Subcutaneous adipose tissue (tissue), 4 donors: ENCODE results near the gene TCF3. TPM values are rescaled to one million over a fixed set of nuclear protein-coding genes. Genes with fewer than 3 reads are reported as not detected.

Experiments used
- CTCF ChIP-seq: fragments of 450-650 bp; IDR thresholded peaks from one replicate; pipeline ENCODE4 v1.5.1; 2016; ENCODE audit warnings: low read depth, mild to moderate bottlenecking, control low read depth, antibody characterized with exemption, moderate library complexity
- total RNA-seq, 4 donors: library from RNA; depleted of rRNA; stranded (reverse); fragments of >200 nt; gene quantifications; one replicate each; pipeline ENCODE4 v1.1.0, GENCODE V29; 2016

TCF3 gene
- total RNA-seq, 4 donors from 2014 or later = 13.0 to 34.8 (median 22.9) TPM

GRCh38 chr19:1633269-1633826 is 19.1 kb downstream of the TCF3 start:
- no peak for TF ChIP-seq CTCF

- no peak for TF ChIP-seq CTCF
Observed at GRCh38 chr19:1632462-1633268, 19.8 kb downstream of the TCF3 start.

GRCh38 chr19:1631557-1632100 is 20.8 kb downstream of the TCF3 start:
- no peak for TF ChIP-seq CTCF

GRCh38 chr19:1630811-1631210 is 21.6 kb downstream of the TCF3 start:
- TF ChIP-seq CTCF = no peak

- TF ChIP-seq CTCF = no peak
Observed at GRCh38 chr19:1630012-1630411, 22.4 kb downstream of the TCF3 start.

GRCh38 chr19:1629256-1629808 is 23.1 kb downstream of the TCF3 start:
- TF ChIP-seq CTCF = no peak

GRCh38 chr19:1627194-1627593 is 25.2 kb downstream of the TCF3 start:
- TF ChIP-seq CTCF = no peak
